Spleen (tissue), 11 donors: ENCODE results near the gene PDCL3. TPM values are rescaled to one million over a fixed set of nuclear protein-coding genes. Genes with fewer than 3 reads are reported as not detected.
A peak's percentile ranks its signal among the peaks of the same experiment; 100 is the strongest.

Experiments
- DNase-seq: peaks from one replicate; pipeline ENCODE4 v3.0.0-alpha.2; 2020
- H3K27ac ChIP-seq, 8 donors: fragments of 200-600 bp; sonication (generic) in 7 of 8; 1 replicate in 4 of 8; 2 replicates in 4 of 8; pipeline versions ENCODE4 v1.5.0 to v1.8.0; 2016 to 2021; ENCODE audit warnings: inconsistent platforms in 4 of 8, mild to moderate bottlenecking in 4 of 8, moderate library complexity in 1 of 8
- H3K27me3 ChIP-seq, 7 donors: fragments of 200-600 bp; sonication (generic) in 6 of 7; replicated peaks in 1 of 7; 1 replicate in 4 of 7; 2 replicates in 3 of 7; pipeline versions ENCODE4 v1.5.0 to v1.8.0; 2016 to 2021; ENCODE audit warnings: inconsistent platforms in 3 of 7, mild to moderate bottlenecking in 1 of 7
- H3K36me3 ChIP-seq, 6 donors: fragments of 200-600 bp; sonication (generic) in 5 of 6; 1 replicate in 4 of 6; 2 replicates in 2 of 6; pipeline versions ENCODE4 v1.5.0 to v1.8.0; 2016 to 2021; ENCODE audit warnings: inconsistent platforms in 2 of 6
- H3K4me1 ChIP-seq, 6 donors: fragments of 200-600 bp; sonication (generic) in 5 of 6; 1 replicate in 3 of 6; 2 replicates in 3 of 6; pipeline versions ENCODE4 v1.5.0 to v1.8.0; 2016 to 2021; ENCODE audit warnings: inconsistent platforms in 3 of 6
- H3K4me3 ChIP-seq, 8 donors: fragments of 200-600 bp; sonication (generic) in 7 of 8; 1 replicate in 4 of 8; 2 replicates in 4 of 8; pipeline versions ENCODE4 v1.5.0 to v1.8.0; 2016 to 2021; ENCODE audit warnings: inconsistent platforms in 4 of 8, mild to moderate bottlenecking in 4 of 8, moderate library complexity in 2 of 8
- H3K9me3 ChIP-seq, 8 donors: fragments of 200-600 bp; sonication (generic) in 7 of 8; 1 replicate in 4 of 8; 2 replicates in 4 of 8; pipeline versions ENCODE4 v1.5.0 to v1.8.0; 2016 to 2021; ENCODE audit warnings: inconsistent platforms in 4 of 8
- CTCF ChIP-seq, 11 experiments: fragments of 200-600 bp in 7 of 11; fragments of 450-650 bp in 4 of 11; sonication (generic) in 4 of 11; IDR thresholded peaks in 8 of 11; conservative IDR thresholded peaks in 3 of 11; 1 replicate in 7 of 11; 2 replicates in 4 of 11; pipeline versions ENCODE4 v1.4.0 to v1.8.0; 2016 to 2021; ENCODE audit warnings: antibody characterized with exemption in 11 of 11, inconsistent platforms in 4 of 11, mild to moderate bottlenecking in 1 of 11
- POLR2A ChIP-seq, 3 donors: fragments of 450-650 bp; IDR thresholded peaks; one replicate each; pipeline ENCODE4 v1.5.1; 2017; ENCODE audit warnings: antibody characterized with exemption in 3 of 3, mild to moderate bottlenecking in 1 of 3
- POLR2AphosphoS5 ChIP-seq, 3 donors: sonication (generic); formaldehyde crosslinking; IDR thresholded peaks; one replicate each; pipeline ENCODE4 v1.5.1; 2017; ENCODE audit warnings: antibody characterized with exemption in 3 of 3
- WGBS, 5 donors: extraction: QIAGEN DNeasy Blood & Tissue Kit in 3 of 5; methylation state at CpG; one replicate each; pipeline versions ENCODE4 v1.1.5 to v1.1.7; 2013 to 2018; 5-methylcytosine and 5-hydroxymethylcytosine counted together
- intact Hi-C: fragments of 100-400 bp; cut with DNase I; formaldehyde crosslinking; loops from one replicate; pipeline ENCODE4 v1.15.0; 2023; ENCODE audit warnings: low total_unique reads
- polyA plus RNA-seq, 3 donors: library from polyadenylated mRNA; stranded (reverse); fragments of 200-250 nt; gene quantifications; one replicate each; pipeline ENCODE4 v1.2.1, GENCODE V29; 2013
- total RNA-seq, 7 donors: library from RNA; depleted of rRNA in 3 of 7; stranded (reverse); fragments of >200 nt in 3 of 7; fragmentation: NEBNext Ultra II Directional in 4 of 7; extraction: Animal tissue kit (Norgen Biotek cat#: 25700) in 4 of 7; gene quantifications; one replicate each; pipeline versions ENCODE4 v1.1.0 to v1.2.1, GENCODE V29; 2016 to 2021
- donor health status: healthy with polysubstance abuse.
- donor health status: DM: no; HTN: no; CAD: no; lungs with moderate emphysema.
- donor health status: DM: no; HTN: no; CAD: no.
- donor health status: Bipolar disorder and iron deficiency.
- donor health status: healthy.
- donor health status: DM: no; HTN: no; CAD: no.
- donor health status: DM: yes; HTN: yes; CAD: no.

Gene PDCL3
- total and polyA plus RNA-seq, 10 donors: 9.4 to 25.1 (median 13.5) TPM

GRCh38 chr2:100616841-100617390 is 54.1 kb downstream of the PDCL3 start:
- intact Hi-C loops: no loop called here
- Histone ChIP-seq H3K27ac (no peak overlapping the region), H3K4me3 (no peak overlapping the region), H3K27me3 (peaks cover 0 to 4% (median 0%) of the 10 kb centered on the region in 7 donors), H3K4me1 (no peaks in the 10 kb centered on the region), H3K9me3 (peaks cover 0 to 9% (median 2%) of the 10 kb centered on the region in 8 donors), H3K36me3 (no peaks in the 10 kb centered on the region)
- WGBS, 5 donors: 89 to 93% (median 91%) methylated on average over 8 of the region's 8 CpGs
- TF ChIP-seq POLR2AphosphoS5 (IDR thresholded peaks at IDR 0.05) (no peak), CTCF (IDR thresholded peaks at IDR 0.05 in 8 of 11, conservative IDR thresholded peaks at IDR 0.05 in 3 of 11) (no peak), POLR2A (IDR thresholded peaks at IDR 0.05) (no peak)
- DNase-seq: no peak

GRCh38 chr2:100619951-100620350 is 57.2 kb downstream of the PDCL3 start:
- 74 to 82% (median 80%) methylated on average over 6 of the region's 6 CpGs for WGBS, 5 donors
- H3K27me3 ChIP-seq: peaks cover 0 to 4% (median 0%) of the 10 kb centered on the region in 7 donors
- peak; percentile 19 for DNase-seq
- no peak overlapping the region for H3K4me3 ChIP-seq
- H3K36me3 ChIP-seq: no peaks in the 10 kb centered on the region
- peaks cover 0 to 16% (median 2%) of the 10 kb centered on the region in 8 donors for H3K9me3 ChIP-seq
- intact Hi-C loops: no loop called here
- no peak for TF ChIP-seq POLR2AphosphoS5 (IDR thresholded peaks at IDR 0.05)
- no peak for TF ChIP-seq CTCF (IDR thresholded peaks at IDR 0.05 in 8 of 11, conservative IDR thresholded peaks at IDR 0.05 in 3 of 11)
- TF ChIP-seq POLR2A (IDR thresholded peaks at IDR 0.05): no peak
- no peaks in the 10 kb centered on the region for H3K4me1 ChIP-seq
- H3K27ac ChIP-seq: no peak overlapping the region

- H3K9me3 ChIP-seq: peaks cover 0 to 16% (median 2%) of the 10 kb centered on the region in 8 donors
- WGBS, 5 donors: 78 to 90% (median 82%) methylated on average over 3 of the region's 3 CpGs
Observed at GRCh38 chr2:100620481-100620880, 57.7 kb downstream of the PDCL3 start.

More at GRCh38 chr2:100620481-100620880, 57.7 kb downstream of the PDCL3 start:
- intact Hi-C loops: no loop called here
- peaks cover 0 to 4% (median 0%) of the 10 kb centered on the region in 7 donors for H3K27me3 ChIP-seq
- H3K4me1 ChIP-seq: no peaks in the 10 kb centered on the region
- H3K4me3 ChIP-seq: no peak overlapping the region
- TF ChIP-seq CTCF (IDR thresholded peaks at IDR 0.05 in 8 of 11, conservative IDR thresholded peaks at IDR 0.05 in 3 of 11): no peak
- no peak for TF ChIP-seq POLR2AphosphoS5 (IDR thresholded peaks at IDR 0.05)
- no peak for TF ChIP-seq POLR2A (IDR thresholded peaks at IDR 0.05)
- DNase-seq: peak; percentile 25
- H3K36me3 ChIP-seq: no peaks in the 10 kb centered on the region
- H3K27ac ChIP-seq: no peak overlapping the region
